ENCODE measurements around the gene CPNE2.

CPNE2 gene

DNA sequence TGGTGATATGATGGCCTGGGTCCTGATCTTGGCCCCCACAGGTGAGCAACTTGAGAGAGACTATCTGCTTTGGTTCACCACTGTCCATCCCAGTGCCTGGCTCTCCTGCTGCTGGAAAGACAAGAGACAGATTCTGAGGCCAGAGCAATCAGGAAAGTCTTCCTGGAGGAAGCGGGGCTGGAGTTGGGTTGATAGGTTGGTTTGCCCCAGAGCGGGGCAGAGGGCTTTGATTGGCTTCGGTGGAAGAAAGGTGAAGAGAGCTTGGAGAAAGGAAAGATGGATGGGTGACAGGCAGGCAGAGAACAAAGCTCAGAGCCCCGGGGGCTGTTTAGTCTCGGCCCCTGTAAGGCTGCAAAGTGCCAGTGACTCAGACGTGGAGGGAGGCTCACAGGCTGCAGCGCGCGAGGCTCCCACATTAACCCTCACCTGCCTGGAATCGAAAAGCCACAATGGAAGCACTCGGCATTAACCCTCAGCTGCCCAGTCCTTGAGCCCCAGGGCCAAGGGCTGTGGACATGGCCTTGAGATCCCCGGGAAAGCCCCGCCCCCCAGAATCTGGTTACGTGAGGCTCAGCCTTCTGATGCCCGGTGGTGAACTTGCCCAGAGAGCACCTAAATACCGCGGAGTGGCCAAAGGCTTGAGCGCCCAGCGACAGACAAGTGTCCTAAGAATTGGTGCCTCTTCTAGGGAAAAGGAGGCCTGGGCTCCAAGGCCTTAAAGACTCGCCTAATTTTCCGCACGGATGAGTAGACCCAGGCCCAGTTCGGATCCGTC lies 996 bp upstream of the CPNE2 start:
- no peaks in the 10 kb centered on the region; the same call in 1 of the 2 replicates for H3K27me3 ChIP-seq (ENCODE audit: insufficient read depth, low read length)
- peak overlapping the region; percentile 11 for H3K27ac ChIP-seq (ENCODE audit: low read depth, low read length, poor library complexity, severe bottlenecking)
- no peaks in the 10 kb centered on the region for H3K79me2 ChIP-seq (ENCODE audit: insufficient read depth, low read length)
- TF ChIP-seq, protein P1, sequence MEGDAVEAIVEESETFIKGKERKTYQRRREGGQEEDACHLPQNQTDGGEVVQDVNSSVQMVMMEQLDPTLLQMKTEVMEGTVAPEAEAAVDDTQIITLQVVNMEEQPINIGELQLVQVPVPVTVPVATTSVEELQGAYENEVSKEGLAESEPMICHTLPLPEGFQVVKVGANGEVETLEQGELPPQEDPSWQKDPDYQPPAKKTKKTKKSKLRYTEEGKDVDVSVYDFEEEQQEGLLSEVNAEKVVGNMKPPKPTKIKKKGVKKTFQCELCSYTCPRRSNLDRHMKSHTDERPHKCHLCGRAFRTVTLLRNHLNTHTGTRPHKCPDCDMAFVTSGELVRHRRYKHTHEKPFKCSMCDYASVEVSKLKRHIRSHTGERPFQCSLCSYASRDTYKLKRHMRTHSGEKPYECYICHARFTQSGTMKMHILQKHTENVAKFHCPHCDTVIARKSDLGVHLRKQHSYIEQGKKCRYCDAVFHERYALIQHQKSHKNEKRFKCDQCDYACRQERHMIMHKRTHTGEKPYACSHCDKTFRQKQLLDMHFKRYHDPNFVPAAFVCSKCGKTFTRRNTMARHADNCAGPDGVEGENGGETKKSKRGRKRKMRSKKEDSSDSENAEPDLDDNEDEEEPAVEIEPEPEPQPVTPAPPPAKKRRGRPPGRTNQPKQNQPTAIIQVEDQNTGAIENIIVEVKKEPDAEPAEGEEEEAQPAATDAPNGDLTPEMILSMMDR (IDR thresholded peaks at IDR 0.05; ENCODE audit: low read length), result no peak
- no peak for TF ChIP-seq EZH2 (IDR thresholded peaks at IDR 0.05; ENCODE audit: borderline replicate concordance, low read length)
- H3K4me3 ChIP-seq (ENCODE audit: low read depth, low read length, poor library complexity, severe bottlenecking), result peak overlapping the region; percentile 66
- H3K9me2 ChIP-seq (ENCODE audit: low read depth, low read length), result no peaks in the 10 kb centered on the region
- H3K4me2 ChIP-seq (ENCODE audit: low read length), result peak overlapping the region; percentile 91
- H3K4me1 ChIP-seq (ENCODE audit: insufficient read depth, low read length, severe bottlenecking), result peaks cover 36% of the 10 kb centered on the region
- H3K9ac ChIP-seq (ENCODE audit: low read length), result no peak overlapping the region; the same call in 1 of the 2 replicates
- no peaks in the 10 kb centered on the region for H4K20me1 ChIP-seq (ENCODE audit: insufficient read depth, low read length)
- H3K36me3 ChIP-seq (ENCODE audit: insufficient read depth, low read length), result no peaks in the 10 kb centered on the region; the same call in 1 of the 2 replicates
- no peak overlapping the region for H2AFZ ChIP-seq (ENCODE audit: low read length)
- H3K9me3 ChIP-seq (ENCODE audit: low read length), result no peaks in the 10 kb centered on the region
- no peaks in the 10 kb centered on the region for H3F3A ChIP-seq (ENCODE audit: insufficient read depth, low read length)

DNA sequence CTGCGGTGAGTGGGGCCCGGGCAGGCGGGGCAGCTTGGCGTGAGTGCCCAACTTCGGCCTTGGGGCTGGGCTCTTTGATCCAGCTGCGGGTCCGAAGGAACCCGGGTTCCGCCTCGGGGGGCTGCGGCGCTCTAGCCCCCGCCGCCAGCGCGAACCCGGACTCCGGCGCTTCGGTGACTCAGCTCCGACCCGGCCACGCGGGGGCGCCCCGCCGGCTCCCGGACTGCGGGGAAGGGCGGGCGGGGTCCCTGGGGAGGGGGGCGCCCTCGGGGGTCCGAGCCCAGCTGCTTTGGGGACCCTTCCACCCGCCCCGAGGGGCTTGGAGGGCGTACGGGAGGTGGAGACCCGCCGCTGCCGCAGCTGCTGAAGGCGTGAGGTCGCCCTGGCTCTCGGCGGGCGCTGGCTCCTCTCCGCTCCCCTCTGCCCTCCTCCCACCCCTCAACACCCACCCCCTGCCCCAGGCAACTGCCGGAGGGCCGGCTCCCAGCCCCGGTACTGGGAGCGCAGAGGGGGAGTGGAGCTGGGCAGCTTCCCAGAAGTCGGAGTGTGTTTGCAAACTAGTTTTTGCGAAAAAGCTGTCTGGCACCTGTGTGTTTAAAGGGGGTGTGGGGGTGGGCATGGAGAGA lies 516 bp downstream of the CPNE2 start:
- no peak for TF ChIP-seq EZH2 (IDR thresholded peaks at IDR 0.05; ENCODE audit: borderline replicate concordance, low read length)
- TF ChIP-seq, protein P1 (IDR thresholded peaks at IDR 0.05; ENCODE audit: low read length), result peak; percentile 61
- Histone ChIP-seq H3K79me2 (ENCODE audit: insufficient read depth, low read length) (no peaks in the 10 kb centered on the region), H3K9me3 (ENCODE audit: low read length) (no peaks in the 10 kb centered on the region), H3F3A (ENCODE audit: insufficient read depth, low read length) (no peaks in the 10 kb centered on the region), H3K27me3 (ENCODE audit: insufficient read depth, low read length) (no peaks in the 10 kb centered on the region; the same call in 1 of the 2 replicates), H4K20me1 (ENCODE audit: insufficient read depth, low read length) (no peaks in the 10 kb centered on the region), H3K4me3 (ENCODE audit: low read depth, low read length, poor library complexity, severe bottlenecking) (peak overlapping the region; percentile 66), H3K9me2 (ENCODE audit: low read depth, low read length) (no peaks in the 10 kb centered on the region), H3K36me3 (ENCODE audit: insufficient read depth, low read length) (no peaks in the 10 kb centered on the region; the same call in 1 of the 2 replicates), H3K9ac (ENCODE audit: low read length) (peak overlapping the region; percentile 54; the same call in 1 of the 2 replicates), H3K4me2 (ENCODE audit: low read length) (peak overlapping the region; percentile 67), H2AFZ (ENCODE audit: low read length) (no peak overlapping the region), H3K4me1 (ENCODE audit: insufficient read depth, low read length, severe bottlenecking) (peaks cover 36% of the 10 kb centered on the region), H3K27ac (ENCODE audit: low read depth, low read length, poor library complexity, severe bottlenecking) (no peak overlapping the region)

DNA sequence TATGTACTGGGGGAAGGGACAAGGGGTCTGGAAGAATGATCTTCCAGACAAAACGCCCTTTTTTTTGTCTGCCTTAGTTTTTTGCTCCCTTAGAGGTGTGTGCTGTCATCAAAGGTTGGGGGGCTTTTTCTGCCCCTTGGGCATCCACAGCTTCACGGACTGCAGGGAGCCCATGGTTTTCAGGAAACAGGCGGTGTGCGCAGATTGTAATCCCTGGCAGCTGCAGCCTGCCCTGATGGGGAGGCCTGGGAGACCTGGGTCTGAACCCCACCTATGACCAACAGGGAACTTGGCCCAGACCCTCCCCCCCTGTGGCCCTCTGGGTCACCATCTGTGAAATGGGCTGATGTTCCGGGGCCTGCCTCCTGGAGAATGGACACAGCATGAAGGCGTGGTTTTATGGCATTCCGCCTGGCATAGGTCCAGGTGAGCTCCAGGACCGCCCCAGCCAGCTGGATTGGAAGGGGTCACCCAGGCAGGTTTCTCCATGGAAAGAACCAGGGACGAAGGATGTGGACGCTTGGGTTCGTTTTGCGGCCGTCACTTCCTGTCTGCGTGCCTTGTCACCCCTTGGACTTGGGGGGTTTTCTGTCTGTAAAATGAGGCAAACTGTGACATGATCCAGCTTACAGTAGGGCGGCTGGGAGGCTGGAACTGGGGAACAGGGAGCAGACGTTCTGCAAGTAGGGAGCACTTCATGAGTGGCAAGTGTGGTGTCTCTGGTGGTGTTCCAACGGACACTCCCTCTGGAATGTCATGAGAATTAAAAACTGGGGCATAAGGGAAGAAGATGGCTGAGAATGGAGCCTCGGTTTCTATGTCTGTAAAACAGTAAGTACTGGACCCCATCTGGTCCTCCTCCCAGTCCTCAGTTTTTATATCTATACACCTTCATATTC lies 1.5 kb downstream of the CPNE2 start:
- no peak overlapping the region for H2AFZ ChIP-seq (ENCODE audit: low read length)
- peak overlapping the region; percentile 67 for H3K4me2 ChIP-seq (ENCODE audit: low read length)
- peak overlapping the region; percentile 66 for H3K4me3 ChIP-seq (ENCODE audit: low read depth, low read length, poor library complexity, severe bottlenecking)
- H4K20me1 ChIP-seq (ENCODE audit: insufficient read depth, low read length), result no peaks in the 10 kb centered on the region
- no peak for TF ChIP-seq EZH2 (IDR thresholded peaks at IDR 0.05; ENCODE audit: borderline replicate concordance, low read length)
- TF ChIP-seq, protein P1 (IDR thresholded peaks at IDR 0.05; ENCODE audit: low read length), result no peak
- no peaks in the 10 kb centered on the region for H3K9me3 ChIP-seq (ENCODE audit: low read length)
- H3K79me2 ChIP-seq (ENCODE audit: insufficient read depth, low read length), result no peaks in the 10 kb centered on the region
- no peaks in the 10 kb centered on the region for H3K9me2 ChIP-seq (ENCODE audit: low read depth, low read length)
- H3F3A ChIP-seq (ENCODE audit: insufficient read depth, low read length), result no peaks in the 10 kb centered on the region
- peaks cover 32% of the 10 kb centered on the region for H3K4me1 ChIP-seq (ENCODE audit: insufficient read depth, low read length, severe bottlenecking)
- H3K27ac ChIP-seq (ENCODE audit: low read depth, low read length, poor library complexity, severe bottlenecking), result no peak overlapping the region
- H3K27me3 ChIP-seq (ENCODE audit: insufficient read depth, low read length), result peaks cover 1% of the 10 kb centered on the region; the same call in 1 of the 2 replicates
- H3K9ac ChIP-seq (ENCODE audit: low read length), result no peak overlapping the region; the same call in 1 of the 2 replicates
- H3K36me3 ChIP-seq (ENCODE audit: insufficient read depth, low read length), result no peaks in the 10 kb centered on the region; the same call in 1 of the 2 replicates

Data from OCI-LY1 (cell line).